ENCODE data around the gene RBFA. TPM values are rescaled to one million over a fixed set of nuclear protein-coding genes. Genes with fewer than 3 reads are reported as not detected.
"Not testable (repeated sequence)": the region's sequence is repeated elsewhere in the genome, so short reads cannot be mapped to it uniquely, and the experiment has no call there.

RBFA gene
- total RNA-seq, 2 donors from 2014 or later = 31.6 to 38.5 TPM

DNA sequence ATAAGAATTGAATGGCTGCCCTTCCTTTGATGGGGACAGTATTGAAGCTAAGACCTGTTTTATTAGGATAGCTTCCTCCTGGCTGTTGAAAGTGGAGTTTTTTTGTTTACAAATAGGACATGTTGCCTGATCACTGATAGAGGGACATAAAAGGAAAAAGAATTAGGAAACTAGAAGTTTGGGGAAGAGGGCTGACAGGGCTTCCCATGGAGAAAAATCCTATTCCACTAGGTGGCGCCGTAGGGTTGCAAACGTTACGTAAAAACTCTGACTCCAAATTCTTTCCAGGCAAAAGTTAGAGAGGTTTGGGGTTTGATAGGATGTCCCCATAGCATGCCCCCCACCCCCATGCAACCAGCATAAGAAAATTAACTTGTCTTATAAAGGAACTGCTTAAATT lies 11.1 kb upstream of the RBFA start:
- Histone ChIP-seq H3K4me1 (replicated peaks) (no peaks in the 10 kb centered on the region), H3K4me3 (no peak overlapping the region), H3K27me3 (replicated peaks; ENCODE audit: insufficient read depth) (no peaks in the 10 kb centered on the region), H3K36me3 (no peaks in the 10 kb centered on the region), H3K9me3 (peaks cover 8% of the 10 kb centered on the region), H3K27ac (no peak overlapping the region)
- intact Hi-C loops (cut with DNase I) = no loop called here
- 62% methylated on average over 4 of the region's 4 CpGs for WGBS
- TF ChIP-seq, protein P1, sequence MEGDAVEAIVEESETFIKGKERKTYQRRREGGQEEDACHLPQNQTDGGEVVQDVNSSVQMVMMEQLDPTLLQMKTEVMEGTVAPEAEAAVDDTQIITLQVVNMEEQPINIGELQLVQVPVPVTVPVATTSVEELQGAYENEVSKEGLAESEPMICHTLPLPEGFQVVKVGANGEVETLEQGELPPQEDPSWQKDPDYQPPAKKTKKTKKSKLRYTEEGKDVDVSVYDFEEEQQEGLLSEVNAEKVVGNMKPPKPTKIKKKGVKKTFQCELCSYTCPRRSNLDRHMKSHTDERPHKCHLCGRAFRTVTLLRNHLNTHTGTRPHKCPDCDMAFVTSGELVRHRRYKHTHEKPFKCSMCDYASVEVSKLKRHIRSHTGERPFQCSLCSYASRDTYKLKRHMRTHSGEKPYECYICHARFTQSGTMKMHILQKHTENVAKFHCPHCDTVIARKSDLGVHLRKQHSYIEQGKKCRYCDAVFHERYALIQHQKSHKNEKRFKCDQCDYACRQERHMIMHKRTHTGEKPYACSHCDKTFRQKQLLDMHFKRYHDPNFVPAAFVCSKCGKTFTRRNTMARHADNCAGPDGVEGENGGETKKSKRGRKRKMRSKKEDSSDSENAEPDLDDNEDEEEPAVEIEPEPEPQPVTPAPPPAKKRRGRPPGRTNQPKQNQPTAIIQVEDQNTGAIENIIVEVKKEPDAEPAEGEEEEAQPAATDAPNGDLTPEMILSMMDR (IDR thresholded peaks at IDR 0.05) = no peak
- TF ChIP-seq POLR2AphosphoS5 (IDR thresholded peaks at IDR 0.05) = no peak
- TF ChIP-seq POLR2A (IDR thresholded peaks at IDR 0.05) = no peak
- DNase-seq (ENCODE audit: low spot score) = no peak

DNA sequence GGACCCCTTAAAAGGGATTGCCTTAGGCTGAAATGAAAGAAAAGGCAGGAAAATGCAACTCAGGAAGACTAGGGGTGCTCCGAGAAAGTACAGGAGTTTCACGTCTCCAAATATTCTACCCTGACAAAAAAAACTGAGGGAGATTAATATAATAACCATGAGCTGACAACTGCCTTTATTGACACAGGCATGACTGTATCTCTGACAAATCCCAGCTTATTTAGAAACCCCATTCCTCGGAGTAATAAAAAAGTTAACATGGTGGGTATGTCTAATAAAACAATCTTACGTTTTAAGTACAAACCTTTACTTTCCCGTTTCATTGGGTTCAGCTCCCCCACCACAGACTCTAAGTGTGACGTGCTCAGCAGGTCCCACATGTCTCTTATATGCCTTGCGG lies 7.9 kb upstream of the RBFA start:
- no peak for DNase-seq (ENCODE audit: low spot score)
- TF ChIP-seq, protein P1 (IDR thresholded peaks at IDR 0.05) = no peak
- TF ChIP-seq POLR2AphosphoS5 (IDR thresholded peaks at IDR 0.05) = no peak
- no peak for TF ChIP-seq POLR2A (IDR thresholded peaks at IDR 0.05)
- Histone ChIP-seq H3K36me3 (no peaks in the 10 kb centered on the region), H3K27ac (no peak overlapping the region), H3K27me3 (replicated peaks; ENCODE audit: insufficient read depth) (no peaks in the 10 kb centered on the region), H3K9me3 (peaks cover 8% of the 10 kb centered on the region), H3K4me3 (no peak overlapping the region), H3K4me1 (replicated peaks) (no peaks in the 10 kb centered on the region)
- intact Hi-C loops (cut with DNase I) = no loop called here
- WGBS = 93% methylated on average over 7 of the region's 7 CpGs

DNA sequence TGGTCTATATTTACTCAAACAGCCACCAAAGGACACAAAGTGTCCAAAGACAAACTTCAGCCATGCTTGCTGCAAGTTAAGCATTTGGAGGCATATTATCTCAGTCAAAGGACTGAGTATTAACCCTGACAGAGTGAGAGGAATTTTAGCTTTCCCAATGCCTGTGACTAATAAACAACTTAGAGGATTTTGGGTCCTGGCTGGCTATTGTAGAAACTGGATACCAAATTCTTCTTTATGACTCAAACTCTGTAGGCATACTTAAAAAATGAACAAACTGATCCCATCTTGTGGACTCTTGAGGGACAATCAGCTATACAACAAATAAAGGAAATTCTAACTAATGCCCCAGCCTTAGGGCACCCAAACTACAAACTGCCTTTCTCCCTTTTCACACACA lies 6.5 kb upstream of the RBFA start:
- H3K4me1 ChIP-seq (replicated peaks); H3K27ac ChIP-seq; DNase-seq (ENCODE audit: low spot score); H3K36me3 ChIP-seq; H3K4me3 ChIP-seq; H3K9me3 ChIP-seq; H3K27me3 ChIP-seq (replicated peaks; ENCODE audit: insufficient read depth); intact Hi-C loops (cut with DNase I): not testable (repeated sequence)

DNA sequence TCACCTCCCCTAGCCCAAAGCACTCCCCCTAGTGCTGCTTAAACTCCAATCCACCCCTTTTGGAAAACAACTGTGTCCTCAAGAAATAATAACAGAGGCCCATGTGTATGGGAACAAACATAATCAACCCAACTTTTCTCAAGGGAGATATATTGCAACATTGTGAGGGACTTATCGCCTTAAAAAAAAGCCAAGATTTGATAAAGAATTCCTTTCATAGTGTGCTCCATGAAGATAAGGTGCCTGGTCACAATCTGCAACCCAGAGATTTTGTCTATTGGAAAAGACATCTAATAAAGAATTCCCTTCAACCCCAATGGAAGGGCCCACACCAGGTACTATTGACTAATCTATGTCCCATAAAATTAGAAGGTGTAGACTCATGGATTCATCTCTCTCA lies 4.5 kb upstream of the RBFA start:
- no peak overlapping the region for H3K27ac ChIP-seq
- TF ChIP-seq POLR2AphosphoS5 (IDR thresholded peaks at IDR 0.05) (no peak), POLR2A (IDR thresholded peaks at IDR 0.05) (no peak)
- TF ChIP-seq, protein P1 (IDR thresholded peaks at IDR 0.05) = no peak
- intact Hi-C loops (cut with DNase I) = loop anchor here (5.0 kb wide), 3 partner anchors 42 to 352 kb away; partner anchors contain the start of genes CTDP1, SLC66A2 and TXNL4A
- WGBS = 100% methylated on average over 1 of the region's 1 CpG
- H3K4me3 ChIP-seq = no peak overlapping the region
- no peak for DNase-seq (ENCODE audit: low spot score)
- H3K4me1 ChIP-seq (replicated peaks) = no peaks in the 10 kb centered on the region
- H3K9me3 ChIP-seq = no peaks in the 10 kb centered on the region
- no peaks in the 10 kb centered on the region for H3K27me3 ChIP-seq (replicated peaks; ENCODE audit: insufficient read depth)
- no peaks in the 10 kb centered on the region for H3K36me3 ChIP-seq

DNA sequence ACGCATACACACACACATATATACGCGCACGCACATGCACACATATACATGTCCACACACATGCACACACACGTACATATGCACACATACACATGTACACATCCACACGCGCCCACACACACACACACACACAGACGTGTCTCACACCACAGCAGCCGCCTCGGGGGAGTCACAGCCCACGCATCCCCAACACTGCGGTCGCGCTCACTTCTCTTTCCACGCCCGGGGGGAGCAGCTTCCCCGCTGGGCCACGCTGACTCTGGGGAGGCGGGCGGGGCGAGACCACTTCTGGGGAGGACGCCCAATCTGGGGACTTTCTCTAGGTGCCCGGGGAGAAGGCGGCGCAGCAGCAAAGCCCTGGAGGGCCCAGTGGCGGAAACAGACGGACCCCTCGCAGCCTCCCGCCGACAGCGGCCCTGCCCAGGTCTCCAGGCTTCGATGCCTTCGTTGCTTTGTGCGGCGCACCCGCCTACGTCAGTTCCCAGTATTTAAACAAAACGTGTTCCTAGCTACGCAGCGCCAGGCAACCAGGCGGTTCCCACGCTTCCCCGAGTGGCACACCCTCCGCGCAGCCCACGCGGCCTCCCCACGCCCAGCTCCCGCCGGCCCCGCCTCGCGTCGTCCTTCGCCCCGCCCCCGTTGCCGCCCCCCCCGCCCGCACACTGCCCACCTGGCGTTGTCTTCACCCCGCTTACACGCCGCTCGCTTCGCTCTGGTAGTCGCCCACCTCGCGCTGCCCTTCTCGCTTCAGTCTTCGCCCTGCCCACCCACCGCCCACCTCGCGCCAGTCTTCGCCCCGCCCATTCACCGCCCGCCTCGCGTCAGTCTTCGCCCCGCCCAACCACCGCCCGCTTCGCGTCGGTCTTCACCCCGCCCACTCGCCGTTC lies 810 bp upstream of the RBFA start:
- Histone ChIP-seq H3K9me3 (no peaks in the 10 kb centered on the region), H3K36me3 (no peaks in the 10 kb centered on the region), H3K4me3 (peak overlapping the region; percentile 58 to 69), H3K27me3 (replicated peaks; ENCODE audit: insufficient read depth) (no peaks in the 10 kb centered on the region), H3K4me1 (replicated peaks) (no peaks in the 10 kb centered on the region), H3K27ac (peak overlapping the region; percentile 79 to 87)
- WGBS = 4% methylated on average over 76 of the region's 90 CpGs
- intact Hi-C loops (cut with DNase I) = loop anchor here (5.0 kb wide), 3 partner anchors 46 to 356 kb away; partner anchors contain the start of genes CTDP1, SLC66A2 and TXNL4A
- TF ChIP-seq, protein P1 (IDR thresholded peaks at IDR 0.05) = no peak
- TF ChIP-seq POLR2A (IDR thresholded peaks at IDR 0.05) = peak; percentile 85
- TF ChIP-seq POLR2AphosphoS5 (IDR thresholded peaks at IDR 0.05) = peak; percentile 39
- peak; percentile 16 for DNase-seq (ENCODE audit: low spot score)

Data from prostate gland (tissue), 2 donors.